ENCODE results near the gene USP15.
"Not testable (repeated sequence)": the region's sequence is repeated elsewhere in the genome, so short reads cannot be mapped to it uniquely, and the experiment has no call there.

The USP15 gene

DNA sequence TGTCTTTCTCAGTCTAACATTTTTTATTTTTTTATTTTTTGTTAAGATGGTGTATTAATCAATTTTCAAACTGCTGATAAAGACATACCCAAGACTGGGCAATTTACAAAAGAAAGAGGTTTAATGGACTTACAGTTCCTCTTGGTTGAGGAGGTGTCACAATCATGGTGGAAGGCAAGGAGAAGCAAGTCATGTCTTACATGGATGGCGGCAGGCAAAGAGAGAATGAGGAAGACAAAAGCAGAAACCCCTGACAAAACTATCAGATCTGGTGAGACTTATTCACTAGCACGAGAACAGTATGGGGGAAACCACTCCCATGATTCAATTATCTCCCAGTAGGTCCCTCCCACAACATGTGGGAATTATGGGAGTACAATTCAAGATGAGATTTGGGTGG, 195.2 kb downstream of the USP15 start:
- not testable (repeated sequence) for DNase-seq (ENCODE audit: low read depth)

DNA sequence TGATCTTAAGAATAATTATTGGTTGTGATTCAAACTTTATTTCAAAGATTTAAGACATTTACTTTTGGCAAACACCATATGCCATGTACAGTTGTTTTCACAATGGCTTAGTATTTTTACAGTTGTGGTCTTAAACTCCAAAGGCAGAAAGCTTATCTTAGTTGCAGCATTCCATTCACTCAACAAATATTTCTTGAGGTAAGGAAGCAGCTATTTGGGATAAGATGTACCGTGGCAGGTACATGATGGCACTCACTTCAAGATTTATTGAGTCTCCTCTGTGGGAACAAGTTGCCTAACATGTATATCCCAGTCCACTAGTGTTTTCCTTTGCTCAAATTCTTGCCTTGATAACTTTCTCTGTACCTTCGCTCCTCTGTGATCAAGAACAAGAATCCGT, 198.4 kb downstream of the USP15 start:
- no peak for DNase-seq (ENCODE audit: low read depth)

DNA sequence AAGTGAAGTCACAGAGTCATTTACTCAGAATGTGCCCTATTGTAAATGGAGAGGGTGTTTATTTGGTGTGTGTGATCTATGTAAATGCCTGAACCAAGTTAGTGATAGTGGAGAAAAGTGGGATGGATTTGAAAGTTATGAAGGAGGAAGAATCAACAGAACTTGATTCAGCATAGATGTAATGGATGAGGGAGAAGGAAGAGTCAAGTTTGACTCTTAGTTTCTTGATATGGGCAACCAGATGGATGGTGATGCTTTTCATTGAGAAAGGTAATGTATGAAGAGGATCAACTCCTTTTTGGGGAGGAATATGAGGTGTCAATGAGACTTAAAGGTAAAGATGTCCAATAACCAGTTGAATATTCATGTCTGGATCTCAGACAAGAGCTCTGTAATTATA, 199.8 kb downstream of the USP15 start:
- DNase-seq (ENCODE audit: low read depth), result no peak

DNA sequence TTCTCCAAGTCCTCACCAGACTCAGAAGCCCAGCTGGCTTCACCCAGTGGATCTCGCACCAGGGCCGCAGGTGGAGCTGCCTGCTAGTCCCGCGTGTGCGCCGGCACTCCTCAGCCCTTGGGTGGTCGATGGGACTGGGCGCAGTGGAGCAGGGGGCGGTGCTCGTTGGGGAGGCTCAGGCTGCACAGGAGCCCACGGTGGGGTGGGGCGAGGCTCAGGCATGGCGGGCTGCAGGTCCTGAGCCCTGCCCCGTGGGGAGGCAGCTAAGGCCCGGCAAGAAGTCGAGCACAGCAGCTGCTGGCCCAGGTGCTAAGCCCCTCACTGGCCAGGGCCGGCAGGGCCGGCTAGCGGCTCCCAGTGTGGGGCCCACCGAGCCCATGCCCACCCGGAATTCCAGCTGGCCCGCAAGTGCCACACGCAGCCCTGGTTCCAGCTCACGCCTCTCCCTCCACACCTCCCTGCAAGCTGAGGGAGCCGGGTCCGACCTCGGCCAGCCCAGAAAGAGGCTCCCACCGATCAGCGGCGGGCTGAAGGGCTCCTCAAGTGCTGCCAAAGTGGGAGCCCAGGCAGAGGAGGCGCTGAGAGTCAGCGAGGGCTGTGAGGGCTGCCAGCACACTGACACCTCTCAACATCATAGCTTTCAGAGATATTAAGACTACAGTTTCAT, 201.1 kb downstream of the USP15 start:
- DNase-seq (ENCODE audit: low read depth), result not testable (repeated sequence)

DNA sequence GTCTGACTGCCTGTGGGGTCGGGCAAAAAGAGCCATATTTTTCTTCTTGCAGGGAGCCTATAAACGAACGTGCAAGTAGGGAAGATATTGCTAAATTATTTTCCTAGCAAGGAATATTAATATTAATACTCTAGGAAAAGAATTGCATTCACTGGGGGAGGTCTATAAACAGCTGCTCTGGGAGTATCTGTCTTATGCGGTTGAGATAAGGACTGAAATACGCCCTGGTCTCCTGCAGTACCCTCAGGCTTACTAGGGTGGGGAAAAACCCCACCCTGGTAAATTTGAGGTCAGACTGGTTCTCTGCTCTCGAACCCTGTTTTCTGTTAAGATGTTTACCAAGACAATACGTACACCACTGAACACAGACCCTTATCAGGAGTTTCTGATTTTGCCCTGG, 203.0 kb downstream of the USP15 start:
- DNase-seq (ENCODE audit: low read depth), result not testable (repeated sequence)

All from T follicular helper cell (primary cell).